GM23338 (cell line): ENCODE results near the gene SF3B3. TPM values are rescaled to one million over a fixed set of nuclear protein-coding genes. Genes with fewer than 3 reads are reported as not detected.
A peak's percentile ranks its signal among the peaks of the same experiment; 100 is the strongest.

Experiments
- ATAC-seq: fragments of 200-7000 bp; cut with Tn5 transposase; 3 replicates; pipeline ENCODE4 v1.9.1; 2020
- DNase-seq: peaks from one replicate; pipeline ENCODE4 v3.0.0-alpha.2; 2015; ENCODE audit warnings: low spot score
- H2AFZ ChIP-seq: fragments of 200-600 bp; sonication (generic); 2 replicates; pipeline ENCODE4 v1.8.0; 2016; ENCODE audit warnings: antibody characterized with exemption, mild to moderate bottlenecking, moderate library complexity
- H3F3A ChIP-seq: fragments of 200-600 bp; sonication (generic); replicated peaks from 2 replicates; pipeline ENCODE4 v1.8.0; 2017; ENCODE audit warnings: antibody characterized with exemption, mixed run types, low read depth
- H3K27ac ChIP-seq: fragments of 200-600 bp; sonication (generic); 2 replicates; pipeline ENCODE4 v1.6.1; 2016; ENCODE audit warnings: low read depth
- H3K27me3 ChIP-seq: fragments of 200-600 bp; sonication (generic); 2 replicates; pipeline ENCODE4 v1.8.0; 2016; ENCODE audit warnings: mild to moderate bottlenecking, mixed run types, moderate library complexity; ENCODE audit not compliant: insufficient read depth
- H3K36me3 ChIP-seq: fragments of 200-600 bp; sonication (generic); 2 replicates; pipeline ENCODE4 v1.8.0; 2016; ENCODE audit warnings: mild to moderate bottlenecking; ENCODE audit not compliant: insufficient read depth
- H3K4me1 ChIP-seq: fragments of 200-600 bp; sonication (generic); 2 replicates; pipeline ENCODE4 v1.8.0; 2016; ENCODE audit warnings: mild to moderate bottlenecking, moderate library complexity; ENCODE audit not compliant: insufficient read depth
- H3K4me2 ChIP-seq: fragments of 200-600 bp; sonication (generic); 2 replicates; pipeline ENCODE4 v1.7.1; 2017; ENCODE audit warnings: mixed run types
- H3K4me3 ChIP-seq: fragments of 200-600 bp; sonication (generic); 2 replicates; pipeline ENCODE4 v1.6.1; 2016; ENCODE audit warnings: mixed run types
- H3K79me2 ChIP-seq: fragments of 200-600 bp; sonication (generic); replicated peaks from 2 replicates; pipeline ENCODE4 v1.8.0; 2017; ENCODE audit warnings: mild to moderate bottlenecking; ENCODE audit not compliant: insufficient read depth
- H3K9me2 ChIP-seq: fragments of 200-600 bp; sonication (generic); 2 replicates; pipeline ENCODE4 v1.8.0; 2017; ENCODE audit not compliant: insufficient read depth
- H4K20me1 ChIP-seq: fragments of 200-600 bp; sonication (generic); replicated peaks from 2 replicates; pipeline ENCODE4 v1.8.0; 2017; ENCODE audit warnings: mild to moderate bottlenecking; ENCODE audit not compliant: insufficient read depth
- H3K27ac Mint-ChIP-seq: 2 replicates; pipeline ENCODE4 v1.8.0; 2020; ENCODE audit warnings: inconsistent platforms, mild to moderate bottlenecking, moderate library complexity, mixed read lengths
- H3K27me3 Mint-ChIP-seq: 3 replicates; pipeline ENCODE4 v1.8.0; 2022; ENCODE audit warnings: low read depth, mild to moderate bottlenecking, moderate library complexity, mixed read lengths, inconsistent platforms; ENCODE audit not compliant: insufficient read depth, poor library complexity
- H3K36me3 Mint-ChIP-seq: 3 replicates; pipeline ENCODE4 v1.8.0; 2021; ENCODE audit warnings: low read depth, mild to moderate bottlenecking, inconsistent platforms, moderate library complexity, mixed read lengths
- H3K4me1 Mint-ChIP-seq: 3 replicates; pipeline ENCODE4 v1.8.0; 2020; ENCODE audit warnings: mild to moderate bottlenecking, inconsistent platforms, mixed read lengths
- H3K4me3 Mint-ChIP-seq: 3 replicates; pipeline ENCODE4 v1.8.0; 2021; ENCODE audit warnings: moderate library complexity, mild to moderate bottlenecking, inconsistent platforms, mixed read lengths
- H3K9me3 Mint-ChIP-seq: 3 replicates; pipeline ENCODE4 v1.8.0; 2020; ENCODE audit warnings: moderate library complexity, mild to moderate bottlenecking, inconsistent platforms, mixed read lengths
- CREB1 ChIP-seq: fragments of 250-450 bp; sonication (Bioruptor Pico); IDR thresholded peaks from 2 replicates; pipeline ENCODE4 v1.5.0; 2020; ENCODE audit warnings: low read depth, mild to moderate bottlenecking, moderate library complexity
- CTCF ChIP-seq, 2 experiments: fragments of 200-600 bp in 1 of 2; sonication (generic) in 1 of 2; conservative IDR thresholded peaks; 2 replicates each; pipeline versions ENCODE4 v1.5.1 to v1.6.1; 2016 to 2017; ENCODE audit warnings: antibody characterized with exemption in 2 of 2, low read depth in 2 of 2, mild to moderate bottlenecking in 2 of 2, moderate library complexity in 1 of 2
- EZH2 ChIP-seq: fragments of 200-600 bp; sonication (generic); IDR thresholded peaks from one replicate; pipeline ENCODE4 v1.8.0; 2017; ENCODE audit warnings: antibody characterized with exemption, mild to moderate bottlenecking, low read depth; ENCODE audit not compliant: unreplicated experiment
- EZH2phosphoT487 ChIP-seq: fragments of 200-600 bp; sonication (generic); IDR thresholded peaks from one replicate; pipeline ENCODE4 v1.8.1; 2018; ENCODE audit warnings: antibody characterized with exemption; ENCODE audit not compliant: unreplicated experiment
- JUNB ChIP-seq: IDR thresholded peaks from one replicate; pipeline ENCODE4 v1.6.1; 2016; ENCODE audit warnings: antibody characterized with exemption; ENCODE audit not compliant: unreplicated experiment
- NANOG ChIP-seq: IDR thresholded peaks from 2 replicates; pipeline ENCODE4 v1.6.1; 2016; ENCODE audit warnings: antibody characterized with exemption, borderline replicate concordance
- REST ChIP-seq: IDR thresholded peaks from one replicate; pipeline ENCODE4 v1.6.1; 2018; ENCODE audit warnings: antibody characterized with exemption; ENCODE audit not compliant: unreplicated experiment
- STAT1 ChIP-seq: IDR thresholded peaks from one replicate; pipeline ENCODE4 v1.6.1; 2016; ENCODE audit warnings: antibody characterized with exemption; ENCODE audit not compliant: unreplicated experiment
- ZNF114 ChIP-seq: fragments of 250-450 bp; sonication (Bioruptor Pico); IDR thresholded peaks from 2 replicates; pipeline ENCODE4 v1.5.0; 2020; ENCODE audit warnings: mild to moderate bottlenecking, moderate library complexity
- ZNF331 ChIP-seq: fragments of 250-450 bp; sonication (Bioruptor Pico); IDR thresholded peaks from 2 replicates; pipeline ENCODE4 v1.5.0; 2020; ENCODE audit warnings: low read depth, mild to moderate bottlenecking, moderate library complexity
- polyA plus RNA-seq: library from polyadenylated mRNA; unstranded; fragments of >200 nt; fragmentation: Nextera tagmentation; extraction: Ambion mirVana; gene quantifications from 2 replicates; pipeline ENCODE4 v1.2.1, GENCODE V29; 2016
- total RNA-seq: library from RNA; depleted of rRNA; stranded (reverse); fragments of >200 nt; shearing (Covaris generic); gene quantifications from 2 replicates; pipeline ENCODE4 v1.2.3, GENCODE V29; 2014

Gene SF3B3
- total and polyA plus RNA-seq, 2 experiments from 2014 or later: 202 to 289 TPM

GRCh38 chr16:70579648-70580630 is 56.3 kb downstream of the SF3B3 start (continued):
- TF ChIP-seq STAT1 (no peak), EZH2 (no peak), NANOG (no peak), ZNF331 (no peak)

DNA sequence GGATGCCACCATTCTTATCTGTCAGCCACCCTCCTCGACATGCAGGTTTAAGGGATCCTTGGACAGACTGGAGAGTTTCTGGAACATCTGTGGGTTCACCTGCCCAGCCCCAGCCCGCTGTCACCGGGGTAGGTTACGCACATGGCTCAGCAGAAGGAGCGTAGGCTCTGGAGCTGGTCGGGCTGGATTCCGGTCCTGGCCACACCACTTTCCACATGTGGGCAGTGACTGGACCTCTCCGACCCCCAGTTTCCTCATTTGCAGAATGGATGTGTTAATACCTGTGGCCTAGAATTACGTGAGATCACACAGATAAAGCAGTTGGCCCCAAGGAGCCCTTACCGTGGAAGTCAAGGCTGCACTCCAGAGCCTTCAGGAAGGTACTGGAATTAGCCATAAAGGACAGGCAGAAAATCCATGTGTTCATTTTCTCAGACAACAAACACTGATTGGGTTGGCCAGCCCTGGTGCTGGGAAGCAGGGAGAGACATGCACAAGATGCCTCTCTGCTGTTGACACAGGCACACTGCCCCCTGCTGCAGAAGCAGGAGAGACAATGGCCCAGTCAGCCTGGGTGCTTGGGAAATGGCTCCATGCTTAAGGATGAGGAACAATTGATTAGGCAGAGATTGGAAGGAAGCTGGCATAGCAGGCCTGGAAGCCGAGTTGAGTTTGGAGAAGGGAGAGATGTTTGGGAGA is 58.8 kb downstream of the SF3B3 start:
- H2AFZ ChIP-seq: no peak overlapping the region
- H3K27ac ChIP-seq: no peak overlapping the region
- TF ChIP-seq JUNB (no peak), EZH2phosphoT487 (no peak), CTCF (conservative IDR thresholded peaks at IDR 0.05; ENCODE audit: low read depth in 2 of 2) (peak; percentile 59 to 65), CREB1 (no peak), ZNF114 (CRISPR knock-in tag) (no peak; the same call in 1 of the 2 replicates)
- no peaks in the 10 kb centered on the region for H3K36me3 ChIP-seq
- Mint-ChIP-seq H3K4me3 (no peak overlapping the region), H3K4me1 (no peaks in the 10 kb centered on the region), H3K27ac (no peak overlapping the region), H3K36me3 (no peaks in the 10 kb centered on the region; the same call in 2 of the 3 replicates), H3K9me3 (no peaks in the 10 kb centered on the region; the same call in 2 of the 3 replicates), H3K27me3 (peaks cover 7% of the 10 kb centered on the region)
- 0 out of 2 replicates have a peak, but pooled peaks cover 6% of the 10 kb centered on the region for H3F3A ChIP-seq
- H3K27me3 ChIP-seq: no peaks in the 10 kb centered on the region
- peak; percentile 45 for DNase-seq
- no peak overlapping the region for H3K4me3 ChIP-seq
- no peaks in the 10 kb centered on the region for H3K9me2 ChIP-seq
- peak; percentile 33 for ATAC-seq
- H3K4me1 ChIP-seq: no peaks in the 10 kb centered on the region
- H4K20me1 ChIP-seq: no peaks in the 10 kb centered on the region
- H3K79me2 ChIP-seq: no peaks in the 10 kb centered on the region
- H3K4me2 ChIP-seq: no peak overlapping the region

- peaks cover 9% of the 10 kb centered on the region for H3K27me3 Mint-ChIP-seq
- peaks cover 7% of the 10 kb centered on the region; the same call in 1 of the 2 replicates for H3K4me1 ChIP-seq
- ATAC-seq: no peak
- H3K4me3 Mint-ChIP-seq: no peak overlapping the region
- H3K4me1 Mint-ChIP-seq: peaks cover 7% of the 10 kb centered on the region
- H3K36me3 Mint-ChIP-seq: no peaks in the 10 kb centered on the region; the same call in 2 of the 3 replicates
- H3K9me2 ChIP-seq: no peaks in the 10 kb centered on the region
- H3K4me2 ChIP-seq: no peak overlapping the region
- no peaks in the 10 kb centered on the region for H3K9me3 Mint-ChIP-seq
- no peaks in the 10 kb centered on the region for H4K20me1 ChIP-seq
- H2AFZ ChIP-seq: no peak overlapping the region
- DNase-seq: no peak
- H3K27ac Mint-ChIP-seq: no peak overlapping the region
- TF ChIP-seq REST: no peak
- no peak overlapping the region for H3K27ac ChIP-seq
- H3K36me3 ChIP-seq: no peaks in the 10 kb centered on the region
- no peak overlapping the region for H3K4me3 ChIP-seq
- H3K27me3 ChIP-seq: no peaks in the 10 kb centered on the region
- no peaks in the 10 kb centered on the region for H3F3A ChIP-seq
- no peaks in the 10 kb centered on the region for H3K79me2 ChIP-seq
These were observed 63.1 kb downstream of the SF3B3 start for GRCh38 chr16:70586731-70587130.
